CD14-positive monocyte (primary cell): ENCODE results near the gene PER3. TPM values are rescaled to one million over a fixed set of nuclear protein-coding genes. Genes with fewer than 3 reads are reported as not detected.

Source experiments
- DNase-seq, 3 donors: peaks; one replicate each; pipeline ENCODE4 v3.0.0-alpha.2; 2011 to 2022
- H2AFZ ChIP-seq: 2 replicates; pipeline ENCODE4 v1.6.0; 2012; ENCODE audit warnings: mild to moderate bottlenecking, low read depth, low read length, inconsistent platforms; ENCODE audit not compliant: insufficient read depth, poor library complexity, severe bottlenecking
- H3K27ac ChIP-seq, 2 donors: 1 replicate in 1 of 2; 2 replicates in 1 of 2; pipeline ENCODE4 v1.5.1; 2012 to 2013; ENCODE audit warnings: low read length in 2 of 2, control low read depth in 1 of 2, inconsistent platforms in 1 of 2, low read depth in 1 of 2, mild to moderate bottlenecking in 1 of 2
- H3K27me3 ChIP-seq, 2 donors: one replicate each; pipeline versions ENCODE4 v1.6.0 to v1.6.1; 2011 to 2013; ENCODE audit warnings: low read length in 2 of 2; ENCODE audit not compliant: control insufficient read depth in 2 of 2, insufficient read depth in 2 of 2
- H3K36me3 ChIP-seq, 2 donors: replicated peaks in 1 of 2; 1 replicate in 1 of 2; 2 replicates in 1 of 2; pipeline versions ENCODE4 v1.5.1 to v1.6.1; 2012 to 2013; ENCODE audit warnings: low read length in 2 of 2, control low read depth in 1 of 2, inconsistent platforms in 1 of 2, mild to moderate bottlenecking in 1 of 2; ENCODE audit not compliant: insufficient read depth in 2 of 2, control insufficient read depth in 1 of 2
- H3K4me1 ChIP-seq, 2 donors: 1 replicate in 1 of 2; 2 replicates in 1 of 2; pipeline versions ENCODE4 v1.5.1 to v1.6.1; 2012 to 2013; ENCODE audit warnings: low read length in 2 of 2, control low read depth in 1 of 2, inconsistent platforms in 1 of 2, mild to moderate bottlenecking in 1 of 2, moderate library complexity in 1 of 2; ENCODE audit not compliant: insufficient read depth in 2 of 2, control insufficient read depth in 1 of 2
- H3K4me2 ChIP-seq: replicated peaks from 2 replicates; pipeline ENCODE3; 2012; ENCODE audit warnings: low read length, moderate library complexity, mild to moderate bottlenecking; ENCODE audit not compliant: poor library complexity, severe bottlenecking; ENCODE audit errors: extremely low read depth
- H3K4me3 ChIP-seq, 3 experiments: fragments of 200-600 bp in 1 of 3; sonication (generic) in 1 of 3; replicated peaks in 1 of 3; 1 replicate in 2 of 3; 2 replicates in 1 of 3; pipeline ENCODE4 v1.5.1; 2011 to 2013; ENCODE audit warnings: low read length in 3 of 3, mild to moderate bottlenecking in 3 of 3, control low read depth in 2 of 3, low read depth in 2 of 3, inconsistent platforms in 1 of 3, moderate library complexity in 1 of 3
- H3K79me2 ChIP-seq: 2 replicates; pipeline ENCODE4 v1.6.0; 2012; ENCODE audit warnings: mild to moderate bottlenecking, control low read depth, inconsistent platforms, low read length, moderate library complexity; ENCODE audit not compliant: insufficient read depth
- H3K9ac ChIP-seq: 2 replicates; pipeline ENCODE4 v1.6.0; 2017; ENCODE audit warnings: low read length, mild to moderate bottlenecking; ENCODE audit not compliant: insufficient read depth, poor library complexity, severe bottlenecking
- H3K9me3 ChIP-seq, 2 donors: replicated peaks in 1 of 2; 1 replicate in 1 of 2; 2 replicates in 1 of 2; pipeline versions ENCODE4 v1.5.1 to v1.6.1; 2012 to 2013; ENCODE audit warnings: low read length in 2 of 2, control low read depth in 1 of 2; ENCODE audit not compliant: control insufficient read depth in 1 of 2, insufficient read depth in 1 of 2
- H4K20me1 ChIP-seq: 2 replicates; pipeline ENCODE4 v1.6.0; 2012; ENCODE audit warnings: mild to moderate bottlenecking, low read length, control low read depth, moderate library complexity; ENCODE audit not compliant: insufficient read depth
- H3K27ac Mint-ChIP-seq, 7 donors: one replicate each; pipeline ENCODE4 v1.8.0; 2020; ENCODE audit warnings: mild to moderate bottlenecking in 7 of 7, mixed read lengths in 7 of 7, moderate library complexity in 6 of 7, inconsistent platforms in 2 of 7
- H3K27me3 Mint-ChIP-seq, 3 donors: one replicate each; pipeline ENCODE4 v1.8.0; 2021 to 2022; ENCODE audit warnings: low read depth in 3 of 3, mild to moderate bottlenecking in 3 of 3, mixed read lengths in 3 of 3, moderate library complexity in 3 of 3, inconsistent platforms in 1 of 3
- H3K36me3 Mint-ChIP-seq, 2 donors: one replicate each; pipeline ENCODE4 v1.8.0; 2020; ENCODE audit warnings: mixed read lengths in 2 of 2, inconsistent platforms in 1 of 2, mild to moderate bottlenecking in 1 of 2
- H3K4me1 Mint-ChIP-seq: one replicate; pipeline ENCODE4 v1.8.0; 2020; ENCODE audit warnings: mild to moderate bottlenecking, mixed read lengths
- H3K4me3 Mint-ChIP-seq, 2 donors: one replicate each; pipeline ENCODE4 v1.8.0; 2020; ENCODE audit warnings: mild to moderate bottlenecking in 2 of 2, mixed read lengths in 2 of 2, moderate library complexity in 1 of 2
- H3K9me3 Mint-ChIP-seq, 7 donors: one replicate each; pipeline ENCODE4 v1.8.0; 2020 to 2022; ENCODE audit warnings: mixed read lengths in 7 of 7, mild to moderate bottlenecking in 6 of 7, moderate library complexity in 6 of 7, inconsistent platforms in 2 of 7
- CTCF ChIP-seq: fragments of 200-600 bp; IDR thresholded peaks from one replicate; pipeline ENCODE4 v1.8.0; 2022; ENCODE audit warnings: antibody characterized with exemption, mild to moderate bottlenecking
- WGBS: methylation state at CpG from one replicate; pipeline ENCODE4 v1.1.5; 2013; ENCODE audit warnings: missing lambda C conversion rate; ENCODE audit not compliant: insufficient coverage; 5-methylcytosine and 5-hydroxymethylcytosine counted together
- intact Hi-C, 2 donors: fragments of 100-400 bp; cut with micrococcal nuclease; formaldehyde crosslinking; loops; one replicate each; pipeline versions ENCODE4 v1.15.0 to v1.15.1; 2023
- polyA plus RNA-seq, 3 donors: library from polyadenylated mRNA; depleted of rRNA in 1 of 3; unstranded in 2 of 3; stranded (reverse) in 1 of 3; fragments of 300-500 nt in 2 of 3; fragments of >200 nt in 1 of 3; fragmentation: Illumina TruSeq in 2 of 3; gene quantifications; 1 replicate in 2 of 3; 2 replicates in 1 of 3; pipeline ENCODE4 v1.2.3, GENCODE V29; 2012 to 2021

Gene PER3
- polyA plus RNA-seq, 3 donors = 0.46 to 2.3 (median 2.0) TPM

GRCh38 chr1:7893529-7894180 is 109.6 kb downstream of the PER3 start:
- TF ChIP-seq CTCF = no peak
- Histone ChIP-seq H3K27me3 (peaks cover 0 to 2% of the 10 kb centered on the region in 2 donors), H3K9ac (no peak overlapping the region), H3K79me2 (no peaks in the 10 kb centered on the region), H3K27ac (no peak overlapping the region), H3K4me2 (no peak overlapping the region), H3K4me3 (no peak overlapping the region), H3K36me3 (no peaks in the 10 kb centered on the region), H2AFZ (no peak overlapping the region), H3K4me1 (no peaks in the 10 kb centered on the region), H3K9me3 (no peaks in the 10 kb centered on the region), H4K20me1 (no peaks in the 10 kb centered on the region)
- Mint-ChIP-seq H3K27ac (no peak overlapping the region), H3K36me3 (no peaks in the 10 kb centered on the region), H3K4me1 (no peaks in the 10 kb centered on the region), H3K27me3 (peaks cover 10 to 15% (median 13%) of the 10 kb centered on the region in 3 donors), H3K9me3 (peaks cover 0 to 4% (median 1%) of the 10 kb centered on the region in 7 donors), H3K4me3 (no peak overlapping the region)
- WGBS = over 99% methylated on average over 8 of the region's 13 CpGs
- no peak for DNase-seq
- intact Hi-C loops = loop anchor here in 1 of 2 donors (10.0 kb wide), 1 partner anchor 229 kb away; no protein-coding TSS in a partner anchor

Other genes with a start within 250 kb of the PER3 start
- gene VAMP3, start 13.0 kb upstream of the PER3 start, polyA plus RNA-seq = 100 to 1,000 TPM; 106 to 149 (median 138) TPM
- gene UTS2, start 68.8 kb downstream of the PER3 start, polyA plus RNA-seq = under 1 TPM in 1 of 3 donors, not detected in 2; 0.11 TPM
- 1 to 10 TPM; 1.1 to 2.6 (median 2.6) TPM for gene TNFRSF9, start 156.5 kb downstream of the PER3 start, polyA plus RNA-seq
- 100 to 1,000 TPM; 116 to 391 (median 353) TPM for gene PARK7, start 177.4 kb downstream of the PER3 start, polyA plus RNA-seq
- 1 to 10 TPM in 1 of 3 donors, under 1 TPM in 2; 0.08 to 1.5 (median 0.28) TPM for gene ERRFI1, start 242.0 kb downstream of the PER3 start, polyA plus RNA-seq